Hepatic stellate cell (primary cell): ENCODE results near the gene SPATS2.
"Not testable (repeated sequence)": the region's sequence is repeated elsewhere in the genome, so short reads cannot be mapped to it uniquely, and the experiment has no call there.

Experiments used
- DNase-seq: peaks from one replicate; pipeline ENCODE4 v3.0.0; 2011; ENCODE audit warnings: low spot score

The SPATS2 gene

DNA sequence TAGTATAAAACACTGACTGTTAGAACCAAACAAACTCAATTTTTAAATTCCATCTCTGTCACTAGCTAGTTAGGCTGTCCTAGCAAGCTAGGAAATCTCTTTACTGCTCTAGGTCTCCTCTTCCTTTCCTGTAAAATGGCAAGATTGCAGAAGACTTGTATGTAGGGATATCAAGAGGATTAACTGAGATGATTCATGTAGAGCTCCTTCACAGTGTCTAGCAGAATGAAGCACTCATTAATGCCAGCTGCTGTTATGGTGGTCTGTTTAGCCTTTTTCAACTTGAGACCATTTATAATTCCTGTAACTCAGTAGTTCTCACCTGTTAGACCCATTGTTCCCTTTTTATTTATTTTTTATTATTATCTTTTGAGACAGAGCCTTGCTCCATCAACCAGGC, 103.7 kb downstream of the SPATS2 start:
- DNase-seq, result no peak

DNA sequence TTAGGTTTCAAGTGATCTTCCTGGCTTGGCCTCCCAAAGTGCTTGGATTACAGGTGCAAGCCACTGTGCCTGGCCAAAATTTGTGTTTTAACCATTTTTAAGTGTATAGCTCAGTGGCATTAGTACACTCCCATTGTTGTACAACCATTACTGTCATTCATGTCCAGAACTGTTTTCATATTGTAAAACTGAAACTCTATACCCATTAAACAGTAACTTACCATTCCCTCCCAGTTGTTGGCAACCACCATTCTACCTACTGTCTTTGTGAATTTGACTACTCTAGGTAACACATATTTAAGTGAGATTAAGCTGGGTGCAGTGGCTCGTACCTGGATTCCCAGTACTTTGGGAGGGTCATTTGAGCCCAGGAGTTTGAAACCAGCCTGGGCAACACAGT, 104.3 kb downstream of the SPATS2 start:
- no peak for DNase-seq

DNA sequence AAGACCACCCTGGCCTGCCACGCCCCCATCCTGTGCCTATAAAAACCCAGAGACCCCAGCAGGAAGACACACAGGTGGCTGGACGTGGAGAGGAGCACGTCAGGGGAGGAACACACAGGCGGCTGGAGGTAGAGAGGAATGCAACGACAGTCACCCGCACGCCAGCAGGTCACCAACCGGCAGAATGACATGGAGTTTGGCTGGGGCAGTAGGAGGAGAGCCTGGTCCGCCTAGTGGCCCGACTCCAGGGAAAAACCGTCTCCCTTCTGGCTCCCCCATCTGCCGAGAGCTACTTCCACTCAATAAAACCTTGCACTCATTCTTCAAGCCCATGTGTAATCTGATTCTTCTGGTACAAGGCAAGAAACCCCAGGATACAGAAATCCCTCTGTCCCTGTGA, 108.8 kb downstream of the SPATS2 start:
- no peak for DNase-seq

GRCh38 chr12:49478949-49479664, 111.8 kb downstream of the SPATS2 start:
- no peak for DNase-seq

DNA sequence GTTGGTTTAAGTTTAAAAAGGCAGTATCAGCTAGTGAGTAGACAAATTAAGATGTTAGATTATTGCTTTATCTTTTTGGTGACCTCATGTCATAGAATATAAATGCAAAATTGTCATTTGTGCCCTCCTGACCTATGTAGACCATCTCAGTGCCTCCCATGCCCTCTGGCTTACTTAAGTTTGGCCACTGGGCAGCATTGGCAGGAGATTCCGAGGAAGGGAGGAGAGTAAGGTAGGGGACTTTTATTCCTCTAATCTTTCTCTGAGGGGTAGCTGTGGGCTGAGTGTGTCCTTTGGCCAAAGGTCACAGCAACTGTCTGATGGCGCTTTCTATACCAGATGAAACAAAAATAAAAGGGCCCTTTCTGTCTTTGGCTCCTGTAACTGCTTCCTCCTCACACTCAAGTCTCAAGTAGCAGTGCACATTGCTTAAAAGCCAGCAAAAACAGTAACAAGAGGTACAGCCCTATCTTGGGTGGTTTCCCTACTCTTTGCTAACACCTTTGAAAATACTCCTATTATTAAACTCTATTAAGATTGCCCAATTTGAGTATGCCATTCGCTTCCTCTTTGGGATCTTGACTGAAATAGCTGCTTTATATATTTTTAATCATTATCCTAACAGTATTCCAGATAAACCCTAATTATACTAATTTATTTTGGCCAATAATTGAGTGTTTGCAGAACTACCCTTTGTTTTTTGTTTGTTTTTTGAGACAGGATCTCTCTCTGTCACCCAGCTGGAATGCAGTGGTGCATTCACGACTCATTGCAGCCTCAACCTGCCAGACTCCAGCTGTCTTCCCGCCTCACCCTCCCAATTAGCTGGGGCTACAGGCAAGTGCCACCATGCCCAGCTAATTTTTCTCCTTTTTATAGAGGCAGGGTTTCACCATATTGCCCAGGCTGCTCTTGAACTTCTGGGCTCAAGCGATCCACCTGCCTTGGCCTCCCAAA, 115.1 kb downstream of the SPATS2 start:
- DNase-seq, result no peak

GRCh38 chr12:49483619-49484018, 116.4 kb downstream of the SPATS2 start:
- no peak for DNase-seq

- DNase-seq, result no peak
These were observed 120.3 kb downstream of the SPATS2 start for GRCh38 chr12:49487605-49488004.

GRCh38 chr12:49489154-49489553, 121.9 kb downstream of the SPATS2 start:
- DNase-seq, result no peak

DNA sequence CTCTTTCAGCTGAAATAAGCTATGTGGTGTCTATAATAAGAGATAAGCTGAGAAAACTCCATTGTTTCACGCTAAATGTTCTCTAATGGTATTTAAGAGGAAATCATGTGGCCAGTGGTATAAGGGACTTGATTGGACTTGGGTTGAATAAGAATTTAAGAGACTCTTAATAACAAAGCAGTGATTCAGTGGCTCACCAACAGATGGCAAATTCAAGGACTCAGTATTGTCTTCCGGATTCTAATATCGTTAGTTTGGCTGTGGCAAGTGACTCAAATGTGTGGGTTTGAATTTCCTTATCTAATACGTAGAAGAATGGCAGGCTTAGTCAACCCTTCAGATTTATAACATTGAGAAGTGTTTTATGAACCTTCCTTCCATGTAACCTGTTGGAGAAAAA, 122.5 kb downstream of the SPATS2 start:
- peak; percentile 65 for DNase-seq

DNA sequence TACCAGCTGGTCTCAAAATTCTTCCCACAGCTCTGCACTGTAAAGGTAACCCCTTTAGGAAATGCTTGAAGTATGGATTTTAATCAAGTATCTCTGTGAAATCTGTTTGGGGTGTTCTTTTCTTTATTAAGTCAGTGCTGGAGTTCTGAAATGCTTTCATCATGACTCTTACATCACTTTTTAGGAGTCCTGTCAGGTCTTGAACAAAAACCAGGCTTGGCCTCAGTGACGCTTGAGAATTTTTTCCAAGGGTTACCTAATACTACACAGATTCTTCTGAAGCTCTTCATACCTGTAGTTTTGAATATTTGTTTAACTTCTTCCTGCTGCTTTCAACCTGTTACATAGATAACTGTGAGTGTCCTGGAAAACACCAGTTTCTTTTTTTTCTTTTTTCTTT, 124.6 kb downstream of the SPATS2 start:
- DNase-seq, result no peak

GRCh38 chr12:49493900-49494299, 126.6 kb downstream of the SPATS2 start:
- no peak for DNase-seq

DNA sequence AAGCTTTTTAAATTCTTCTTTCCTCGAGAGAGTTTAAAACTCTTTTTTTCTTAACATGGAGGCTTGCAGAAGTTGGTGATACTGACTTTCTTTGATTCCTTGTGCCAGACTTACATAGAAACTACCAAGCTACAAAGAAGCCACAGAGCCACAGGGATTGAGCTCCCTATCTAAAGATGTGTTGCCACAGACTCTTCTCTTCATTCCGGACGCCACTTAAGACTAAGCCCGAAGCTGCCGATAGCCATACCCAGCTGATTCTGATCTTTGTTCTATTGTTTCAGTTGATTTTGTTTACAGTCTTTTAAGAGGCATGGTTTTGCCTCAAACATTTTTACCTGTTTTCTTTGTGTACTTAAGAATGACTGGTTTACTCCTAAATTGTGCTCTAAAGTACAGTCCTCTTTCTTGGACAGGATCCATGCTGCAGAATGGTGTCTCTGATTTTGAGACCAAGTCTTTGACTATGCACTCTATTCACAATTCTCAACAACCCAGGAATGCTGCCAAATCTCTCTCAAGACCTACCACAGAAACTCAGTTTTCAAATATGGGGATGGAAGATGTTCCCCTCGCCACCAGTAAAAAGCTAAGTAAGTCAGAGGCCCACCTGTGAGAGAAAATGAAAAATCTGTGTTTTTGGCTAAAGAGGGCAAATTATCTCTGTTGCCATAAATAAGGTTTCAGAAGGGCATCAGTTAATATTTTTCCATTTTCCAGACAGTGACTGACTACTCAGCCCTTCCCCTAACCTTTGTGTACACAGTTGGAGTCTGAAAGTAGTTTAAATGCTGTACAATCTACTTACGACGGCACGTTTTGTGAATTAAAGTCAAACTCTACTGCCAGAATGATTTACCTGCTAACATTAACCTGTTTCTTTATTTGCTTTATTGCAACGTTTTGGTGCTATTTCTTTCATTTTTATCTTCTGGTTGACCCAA, 129.4 kb downstream of the SPATS2 start:
- DNase-seq, result no peak

GRCh38 chr12:49501895-49502294, 134.6 kb downstream of the SPATS2 start:
- DNase-seq, result no peak

- DNase-seq, result no peak
These were observed 135.3 kb downstream of the SPATS2 start for GRCh38 chr12:49502590-49502989.

GRCh38 chr12:49503674-49504180, 136.5 kb downstream of the SPATS2 start:
- DNase-seq, result peak; percentile 47

- no peak for DNase-seq
These were observed 138.4 kb downstream of the SPATS2 start for GRCh38 chr12:49505672-49506071.

GRCh38 chr12:49507139-49507538, 139.9 kb downstream of the SPATS2 start:
- DNase-seq, result peak; percentile 79

GRCh38 chr12:49509681-49510080, 142.4 kb downstream of the SPATS2 start:
- DNase-seq, result not testable (repeated sequence)

- no peak for DNase-seq
These were observed 144.1 kb downstream of the SPATS2 start for GRCh38 chr12:49511410-49511809.

DNA sequence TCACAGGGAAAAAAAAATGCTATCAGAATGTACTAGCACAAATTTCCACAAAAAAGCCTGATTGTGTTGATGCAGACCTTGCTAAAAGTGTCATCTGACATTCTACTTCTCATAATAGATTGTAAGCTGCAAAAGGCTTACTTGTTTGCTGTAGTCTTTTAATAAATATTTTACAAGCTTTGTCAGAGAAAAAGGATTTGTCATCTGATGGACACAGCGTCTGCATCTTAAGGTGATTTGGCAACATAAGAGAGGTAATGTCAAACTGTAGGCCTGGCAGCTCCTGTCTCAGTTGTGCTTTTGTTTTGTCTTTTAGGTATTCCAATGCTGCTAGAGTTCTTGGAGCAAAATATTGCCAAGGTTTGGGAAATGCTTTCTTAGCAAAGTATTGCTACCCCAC, 145.3 kb downstream of the SPATS2 start:
- DNase-seq, result no peak

GRCh38 chr12:49515266-49515665, 148.0 kb downstream of the SPATS2 start:
- peak; percentile 60 for DNase-seq
